Measurements from ENCODE around the gene ZNF3.
"Not testable (repeated sequence)": the region's sequence is repeated elsewhere in the genome, so short reads cannot be mapped to it uniquely, and the experiment has no call there.

The ZNF3 gene

DNA sequence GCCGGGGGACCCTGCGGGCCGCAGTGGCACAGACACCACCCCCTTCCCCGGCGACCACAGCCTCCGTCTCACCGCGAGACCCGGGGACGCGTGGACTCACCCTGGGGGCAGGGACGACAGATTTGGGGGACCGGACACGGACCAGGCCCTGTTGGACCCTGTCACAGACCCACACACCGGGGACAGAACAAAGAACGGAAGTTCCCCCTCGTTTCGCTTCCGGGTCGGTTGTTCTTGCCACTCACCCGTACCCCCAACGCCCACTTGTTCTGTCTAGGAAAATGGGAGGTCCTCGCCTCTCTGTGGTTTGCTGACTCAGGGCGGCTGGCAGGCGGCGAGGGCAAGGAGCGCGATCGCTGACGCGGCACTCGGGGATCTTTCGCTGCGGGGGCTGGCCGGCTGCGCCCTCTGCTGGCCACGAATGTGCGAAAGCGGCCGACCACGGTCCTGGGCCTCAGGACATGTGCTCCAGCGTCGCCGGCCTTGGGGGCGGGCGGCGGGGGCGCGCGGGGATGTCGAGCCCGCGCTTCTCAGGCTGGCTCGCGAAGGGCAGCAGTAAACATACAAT lies at the start of gene ZNF3:
Gene ZNF3 (minus strand): TSS at position 189 of the 568 bp plus-strand sequence. CDS start 4,366 bp downstream, outside the sequence.
- H3K27ac ChIP-seq: peak within 1 kb of the TSS; percentile 73 to 94 (median 90)
- peak within 1 kb of the TSS; percentile 68 to 97 (median 87) for H3K4me3 ChIP-seq

DNA sequence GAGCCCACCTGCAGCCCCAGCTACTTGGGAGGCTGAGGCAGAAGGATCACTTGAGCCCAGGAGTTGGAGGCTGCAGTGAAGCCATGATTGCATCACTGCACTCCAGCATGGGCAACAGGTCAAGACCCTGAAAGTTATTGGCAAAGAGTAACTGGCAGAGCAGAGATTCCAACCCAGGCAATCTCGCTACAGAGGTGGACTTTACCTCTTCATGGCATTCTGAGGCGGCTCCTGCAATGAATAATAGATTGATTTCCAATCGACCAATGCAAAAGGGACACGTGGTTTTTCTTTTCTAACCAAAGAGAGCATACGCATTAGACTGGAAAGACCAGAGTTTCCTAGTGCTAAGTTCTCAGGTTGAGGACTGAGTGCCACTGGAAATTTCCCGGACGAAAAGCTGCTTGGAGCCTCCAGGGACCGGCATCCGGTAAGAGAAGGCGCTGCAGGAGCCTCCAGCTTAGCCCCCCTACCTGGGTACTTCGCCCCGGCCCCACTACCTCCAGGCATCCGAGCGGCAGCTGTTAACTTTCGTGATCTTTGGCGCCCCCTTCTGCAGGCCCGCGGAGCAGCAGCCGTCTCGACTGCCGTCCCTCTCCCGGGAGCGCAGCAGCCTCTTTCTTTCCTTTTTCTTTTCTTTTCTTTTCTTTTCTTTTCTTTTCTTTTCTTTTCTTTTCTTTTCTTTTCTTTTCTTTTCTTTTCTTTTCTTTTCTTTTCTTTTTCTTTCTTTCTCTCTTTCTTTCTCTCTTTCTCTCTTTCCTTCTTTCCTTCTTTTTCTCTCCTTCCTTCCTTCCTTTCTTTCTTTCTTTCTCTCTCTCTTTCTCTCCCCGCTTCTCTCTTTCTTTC lies 49.3 kb upstream of the ZNF3 start:
- Histone ChIP-seq H3K27ac (peak overlapping the region in 1 of 21 experiments; percentile 7), H3K4me3 (no peak overlapping the region)

DNA sequence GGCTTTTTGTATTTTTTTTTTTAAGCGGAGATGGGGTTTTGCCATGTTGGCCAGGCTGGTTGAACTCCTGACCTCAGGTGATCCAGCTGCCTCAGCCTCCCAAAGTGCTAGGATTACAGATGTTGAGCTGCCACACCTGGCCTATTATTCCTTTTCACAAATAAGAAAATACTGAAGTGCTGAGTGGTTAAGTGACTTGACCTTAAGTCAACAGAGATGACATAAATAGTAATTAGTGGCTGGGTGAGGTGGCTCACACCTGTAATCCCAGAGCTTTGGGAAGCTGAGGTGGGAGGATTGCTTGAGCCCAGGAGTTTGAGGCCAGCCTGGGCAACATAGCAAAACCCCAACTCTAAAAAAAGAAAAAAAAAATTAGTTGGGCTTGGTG lies 48.7 kb upstream of the ZNF3 start:
- H3K27ac ChIP-seq, H3K4me3 ChIP-seq: not testable (repeated sequence)

DNA sequence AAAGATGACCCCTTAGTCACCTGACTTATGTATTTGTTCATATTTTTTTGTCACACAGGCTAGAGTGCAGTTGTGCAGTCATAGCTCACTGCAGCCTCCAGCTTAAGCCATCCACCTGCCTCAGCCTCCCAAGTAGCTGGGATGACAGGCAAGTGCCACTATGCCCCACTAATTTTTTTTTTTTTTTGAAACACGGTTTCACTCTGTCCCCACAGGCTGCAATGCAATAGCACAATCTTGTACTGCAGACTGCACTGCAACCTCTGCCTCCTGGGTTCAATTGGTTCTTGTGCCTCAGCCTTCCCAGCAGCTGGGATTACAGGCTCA lies 47.1 kb upstream of the ZNF3 start:
- Histone ChIP-seq H3K27ac (peak overlapping the region in 2 of 21 experiments; percentile 89 to 94), H3K4me3 (no peak overlapping the region)

DNA sequence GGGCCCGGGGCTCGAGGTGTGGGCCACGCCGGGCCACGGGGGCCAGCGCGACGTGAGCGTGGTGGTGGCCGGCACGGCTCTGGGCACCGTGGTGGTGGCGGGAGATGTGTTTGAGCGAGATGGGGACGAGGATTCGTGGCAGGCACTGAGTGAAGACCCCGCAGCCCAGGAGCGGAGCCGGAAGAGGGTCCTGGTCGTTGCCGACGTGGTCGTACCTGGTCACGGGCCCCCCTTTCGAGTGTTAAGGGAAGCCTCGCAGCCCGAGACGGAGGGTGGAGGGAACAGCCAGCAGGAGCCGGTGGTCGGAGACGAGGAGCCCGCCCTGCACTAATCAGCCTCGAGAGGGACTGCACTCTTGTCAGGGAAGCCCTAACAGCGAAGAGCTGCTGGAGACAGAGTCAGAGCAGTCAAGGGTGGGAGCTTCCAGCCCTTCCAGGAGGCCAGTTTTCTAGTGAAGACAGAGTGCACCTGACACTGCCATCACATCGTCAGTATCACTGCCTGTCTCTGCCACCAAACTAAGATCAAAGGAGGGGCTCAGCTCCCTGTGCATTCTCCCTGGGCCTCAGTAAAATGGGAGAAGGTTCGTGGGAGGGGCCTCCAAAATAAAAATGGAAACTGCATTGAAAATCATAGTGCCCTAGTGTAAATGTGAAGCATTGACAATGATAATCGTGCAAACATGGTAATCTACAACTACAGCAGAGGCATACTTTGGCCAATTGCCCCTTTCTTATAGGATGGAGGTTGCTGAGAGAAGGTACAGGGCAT lies 46.5 kb upstream of the ZNF3 start:
- Histone ChIP-seq H3K27ac (peak overlapping the region in 20 of 21 experiments; percentile 81 to 99 (median 95)), H3K4me3 (peak overlapping the region; percentile 60 to 93 (median 73))

DNA sequence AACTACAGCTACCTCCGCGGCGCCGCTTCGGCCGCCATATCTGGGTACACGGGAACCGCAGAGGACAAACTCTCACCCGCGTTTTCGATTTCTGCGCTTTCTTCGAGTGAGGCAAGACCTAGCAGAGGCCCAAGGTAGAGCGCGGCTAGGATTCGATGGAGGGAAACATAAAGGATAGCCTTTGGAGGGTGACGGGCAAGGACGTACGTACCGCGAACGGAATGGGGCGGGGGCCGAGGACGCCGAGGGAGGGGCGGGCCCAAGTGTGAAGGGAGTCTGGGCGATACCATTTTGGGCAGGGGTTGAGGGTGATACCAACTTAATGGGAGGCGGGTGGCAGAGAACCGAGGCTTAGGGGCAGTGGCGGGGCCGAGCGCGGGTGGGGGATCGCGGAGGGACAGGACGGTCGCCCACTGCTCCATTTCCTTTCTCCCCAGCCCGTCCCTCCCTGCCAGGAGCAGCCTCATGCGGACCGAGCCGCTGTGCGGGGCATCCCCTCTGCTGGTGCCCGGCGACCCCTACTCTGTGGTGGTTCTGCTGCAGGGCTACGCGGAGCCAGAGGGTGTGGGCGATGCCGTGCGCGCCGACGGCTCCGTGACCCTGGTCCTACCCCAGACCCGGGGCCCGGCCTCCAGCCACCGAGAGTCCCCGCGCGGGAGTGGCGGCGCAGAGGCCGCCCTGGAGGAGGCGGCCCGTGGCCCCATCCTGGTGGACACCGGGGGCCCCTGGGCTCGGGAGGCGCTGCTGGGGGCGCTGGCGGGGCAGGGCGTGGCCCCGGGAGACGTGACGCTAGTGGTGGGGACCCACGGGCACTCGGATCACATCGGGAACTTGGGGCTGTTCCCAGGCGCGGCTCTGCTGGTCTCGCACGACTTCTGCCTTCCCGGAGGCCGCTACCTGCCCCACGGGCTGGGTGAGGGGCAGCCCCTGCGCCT lies 45.7 kb upstream of the ZNF3 start, which contains the start of gene MBLAC1:
Gene MBLAC1 (plus strand): TSS at position 37 of the 935 bp plus-strand sequence. CDS start 429 bp downstream, at position 466.
- H3K27ac ChIP-seq: peak within 1 kb of the TSS; percentile 81 to 99 (median 95)
- H3K4me3 ChIP-seq: peak within 1 kb of the TSS; percentile 60 to 93 (median 73)

DNA sequence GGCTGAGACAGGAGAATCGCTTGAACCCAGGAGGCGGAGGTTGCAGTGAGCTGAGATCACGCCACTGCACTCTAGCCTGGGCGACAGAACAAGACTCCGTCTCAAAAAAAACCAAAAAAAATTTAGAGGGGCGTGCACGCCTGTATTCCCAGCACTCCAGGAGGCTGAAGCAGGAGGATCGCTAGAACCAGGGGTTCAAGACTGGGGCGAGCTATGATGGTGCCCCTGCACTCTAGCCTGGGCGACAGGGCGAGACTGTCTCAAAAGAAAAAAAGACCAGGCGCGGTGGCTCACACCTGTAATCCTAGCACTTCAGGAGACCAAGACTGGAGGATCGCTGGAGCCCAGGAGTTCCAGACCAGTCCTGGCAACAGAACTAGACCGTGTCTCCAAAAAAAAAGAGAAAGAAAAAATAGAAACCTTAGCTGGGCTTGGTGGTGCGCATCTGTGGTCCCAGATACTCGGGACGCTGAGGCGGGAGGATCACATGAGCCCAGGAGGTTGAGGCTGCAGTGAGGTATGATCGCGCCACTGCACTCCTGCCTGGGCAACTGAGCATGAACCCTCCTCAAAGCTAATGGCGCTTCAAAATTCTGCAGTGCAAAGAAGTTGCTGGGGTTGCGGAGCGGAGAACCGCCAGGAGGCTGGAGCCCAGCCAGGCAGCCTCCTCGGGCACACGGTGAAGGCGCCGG lies 44.9 kb upstream of the ZNF3 start:
- Histone ChIP-seq H3K27ac (peak overlapping the region; percentile 81 to 99 (median 95)), H3K4me3 (peak overlapping the region; percentile 60 to 93 (median 73))

DNA sequence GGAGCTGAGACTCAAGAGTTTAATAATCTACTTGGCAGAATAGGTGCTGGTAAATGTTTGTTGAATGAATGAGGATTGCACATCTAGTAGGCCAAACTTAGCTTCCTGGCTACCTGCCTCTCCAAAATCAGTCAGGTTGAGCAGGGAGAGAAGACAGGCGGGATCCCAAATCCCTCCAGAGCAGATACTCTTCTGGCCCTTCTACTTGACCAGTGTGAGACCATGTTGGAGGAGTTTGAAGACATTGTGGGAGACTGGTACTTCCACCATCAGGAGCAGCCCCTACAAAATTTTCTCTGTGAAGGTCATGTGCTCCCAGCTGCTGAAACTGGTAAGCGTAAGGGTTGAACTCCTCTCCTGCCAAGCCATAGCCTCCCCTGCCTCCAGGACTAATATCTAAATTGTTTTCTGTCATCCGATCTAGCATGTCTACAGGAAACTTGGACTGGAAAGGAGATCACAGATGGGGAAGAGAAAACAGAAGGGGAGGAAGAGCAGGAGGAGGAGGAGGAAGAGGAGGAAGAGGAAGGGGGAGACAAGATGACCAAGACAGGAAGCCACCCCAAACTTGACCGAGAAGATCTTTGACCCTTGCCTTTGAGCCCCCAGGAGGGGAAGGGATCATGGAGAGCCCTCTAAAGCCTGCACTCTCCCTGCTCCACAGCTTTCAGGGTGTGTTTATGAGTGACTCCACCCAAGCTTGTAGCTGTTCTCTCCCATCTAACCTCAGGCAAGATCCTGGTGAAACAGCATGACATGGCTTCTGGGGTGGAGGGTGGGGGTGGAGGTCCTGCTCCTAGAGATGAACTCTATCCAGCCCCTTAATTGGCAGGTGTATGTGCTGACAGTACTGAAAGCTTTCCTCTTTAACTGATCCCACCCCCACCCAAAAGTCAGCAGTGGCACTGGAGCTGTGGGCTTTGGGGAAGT lies 43.0 kb upstream of the ZNF3 start:
- Histone ChIP-seq H3K4me3 (no peak overlapping the region), H3K27ac (peak overlapping the region in 6 of 21 experiments; percentile 2 to 37 (median 15))

DNA sequence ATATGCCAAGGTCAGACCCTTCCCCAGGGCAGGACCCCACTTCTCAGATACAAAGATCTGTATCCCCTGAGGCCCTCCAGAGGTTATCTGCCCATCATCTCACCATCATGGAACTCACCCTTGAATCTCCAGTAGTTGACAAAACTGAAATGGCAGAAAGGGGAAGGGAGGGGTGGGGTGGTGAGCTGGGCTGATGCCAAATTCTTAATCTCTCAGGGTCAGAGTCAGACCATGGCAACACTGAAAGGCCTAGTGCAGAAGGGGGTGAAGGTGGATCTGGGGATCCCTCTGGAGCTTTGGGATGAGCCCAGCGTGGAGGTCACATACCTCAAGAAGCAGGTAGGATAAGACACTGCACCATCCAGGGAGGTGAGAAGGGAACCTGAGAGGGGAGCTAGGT lies 41.0 kb upstream of the ZNF3 start:
- Histone ChIP-seq H3K4me3 (no peak overlapping the region), H3K27ac (peak overlapping the region in 6 of 21 experiments; percentile 17 to 58 (median 45))

DNA sequence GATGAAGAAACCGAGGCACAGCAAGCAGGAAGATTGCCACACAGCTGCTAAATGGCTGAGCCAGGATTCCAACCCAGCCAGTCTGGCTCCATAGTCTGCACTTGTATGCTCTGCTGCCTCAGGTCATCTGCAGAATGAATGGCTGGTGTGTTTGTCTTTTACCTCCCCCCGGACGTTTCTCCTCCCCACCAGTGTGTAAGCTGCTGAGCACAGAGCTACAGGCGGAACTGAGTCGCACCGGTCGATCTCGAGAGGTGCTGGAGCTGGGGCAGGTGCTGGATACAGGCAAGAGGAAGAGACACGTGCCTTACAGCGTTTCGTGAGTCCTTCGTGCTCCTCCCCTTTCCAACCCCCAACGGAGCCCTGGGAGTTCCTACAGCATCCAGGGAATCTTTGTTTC lies 40.5 kb upstream of the ZNF3 start:
- H3K4me3 ChIP-seq: no peak overlapping the region
- H3K27ac ChIP-seq: peak overlapping the region in 6 of 21 experiments; percentile 17 to 58 (median 45)

DNA sequence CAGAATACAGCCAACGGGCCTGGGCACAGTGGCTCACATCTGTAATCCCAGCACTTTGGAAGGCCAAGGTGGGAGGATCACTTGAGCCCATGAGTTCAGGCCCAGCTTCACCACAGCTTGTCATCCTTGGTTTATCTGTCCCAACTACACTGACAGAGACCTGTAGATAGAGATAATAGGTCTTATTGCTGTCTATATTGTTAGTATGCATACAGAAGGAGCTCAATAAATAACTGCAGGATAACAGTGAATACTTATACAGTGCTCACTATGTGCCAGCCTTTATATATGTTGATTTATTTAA lies 39.2 kb upstream of the ZNF3 start:
- peak overlapping the region in 2 of 7 experiments; percentile 81 for H3K4me3 ChIP-seq
- peak overlapping the region in 17 of 21 experiments; percentile 81 to 99 (median 95) for H3K27ac ChIP-seq

DNA sequence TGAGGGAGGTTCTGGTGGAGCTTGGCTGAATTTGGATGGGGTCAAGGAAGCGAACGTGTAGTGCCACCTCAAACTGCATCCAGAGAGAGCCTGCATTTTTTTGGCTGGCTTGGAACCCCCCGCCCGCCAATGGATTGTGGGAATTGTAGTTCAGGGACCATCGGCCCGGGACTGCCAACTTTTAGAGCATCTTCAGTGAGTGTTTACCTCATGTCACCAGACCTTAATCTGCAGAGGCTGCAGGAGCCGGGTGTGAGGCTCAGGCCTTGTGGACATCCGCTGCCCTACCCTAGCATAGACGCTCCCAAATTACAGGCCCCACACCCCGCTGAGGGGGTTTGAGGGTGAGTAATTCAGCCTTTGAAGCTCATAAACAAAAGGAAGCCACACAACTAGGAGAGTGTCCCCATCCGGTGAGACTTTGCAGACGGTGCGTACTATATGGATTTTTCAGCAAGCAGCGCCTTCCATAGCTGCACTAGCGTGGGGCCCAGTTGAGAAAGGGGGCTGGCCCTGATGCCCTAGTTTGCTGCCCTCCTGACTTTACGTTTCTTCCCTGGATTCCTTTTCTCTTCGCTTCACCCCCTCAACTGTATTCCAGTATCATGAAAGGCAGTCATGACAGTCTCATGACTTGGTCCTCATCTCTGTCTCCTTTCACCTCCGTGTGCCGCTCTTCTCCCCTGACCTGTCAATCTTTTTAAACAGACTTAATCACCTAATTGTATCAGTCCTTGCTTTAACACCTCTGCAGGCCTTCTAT lies 38.6 kb upstream of the ZNF3 start:
- Histone ChIP-seq H3K4me3 (peak overlapping the region; percentile 56 to 85 (median 81)), H3K27ac (peak overlapping the region; percentile 81 to 99 (median 95))

DNA sequence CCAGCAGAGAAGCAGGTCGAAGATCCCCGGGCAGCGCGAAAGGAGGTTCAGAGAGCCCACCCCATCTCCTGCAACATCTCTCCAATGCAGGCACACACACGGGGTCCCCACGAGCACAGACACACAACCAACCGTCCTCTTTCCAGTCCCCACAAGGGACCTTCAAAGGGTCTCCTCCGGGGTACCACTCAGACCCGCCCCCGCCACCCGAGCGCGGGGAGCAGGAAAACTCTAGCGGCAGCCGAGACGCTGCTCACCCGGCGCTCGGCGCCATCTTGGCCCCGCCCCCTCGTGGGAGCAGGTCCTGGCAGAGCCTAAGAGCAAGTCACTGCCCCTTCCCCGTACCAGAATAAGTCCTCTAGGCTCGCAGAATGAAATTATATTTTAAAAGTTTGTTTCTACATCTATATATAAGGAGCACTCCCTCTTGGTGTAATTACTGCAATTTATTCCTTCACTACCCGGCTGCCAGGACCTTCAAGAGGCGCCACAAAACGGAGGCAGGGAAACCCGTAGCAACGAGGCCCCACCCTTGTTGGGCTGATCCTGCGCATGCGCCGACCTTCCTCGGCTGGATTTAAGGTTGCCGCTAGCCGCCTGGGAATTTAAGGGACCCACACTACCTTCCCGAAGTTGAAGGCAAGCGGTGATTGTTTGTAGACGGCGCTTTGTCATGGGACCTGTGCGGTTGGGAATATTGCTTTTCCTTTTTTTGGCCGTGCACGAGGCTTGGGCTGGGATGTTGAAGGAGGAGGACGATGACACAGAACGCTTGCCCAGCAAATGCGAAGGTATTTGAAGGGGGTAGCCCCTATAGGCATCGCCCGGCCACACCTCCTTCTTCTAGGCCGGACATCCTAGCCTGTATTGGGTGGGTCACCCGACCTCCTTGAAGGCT lies 37.8 kb upstream of the ZNF3 start, which contains the start of the genes CNPY4 and TAF6:
Gene CNPY4 (plus strand): TSS at position 563 of the 898 bp plus-strand sequence. CDS start 111 bp downstream, at position 674.
Gene TAF6 (minus strand): TSS at position 287 of the 898 bp plus-strand sequence. CDS start 5,149 bp downstream, outside the sequence.
- Histone ChIP-seq H3K27ac (peak within 1 kb of the TSS; percentile 81 to 99 (median 95)), H3K4me3 (peak within 1 kb of the TSS; percentile 56 to 85 (median 81))

DNA sequence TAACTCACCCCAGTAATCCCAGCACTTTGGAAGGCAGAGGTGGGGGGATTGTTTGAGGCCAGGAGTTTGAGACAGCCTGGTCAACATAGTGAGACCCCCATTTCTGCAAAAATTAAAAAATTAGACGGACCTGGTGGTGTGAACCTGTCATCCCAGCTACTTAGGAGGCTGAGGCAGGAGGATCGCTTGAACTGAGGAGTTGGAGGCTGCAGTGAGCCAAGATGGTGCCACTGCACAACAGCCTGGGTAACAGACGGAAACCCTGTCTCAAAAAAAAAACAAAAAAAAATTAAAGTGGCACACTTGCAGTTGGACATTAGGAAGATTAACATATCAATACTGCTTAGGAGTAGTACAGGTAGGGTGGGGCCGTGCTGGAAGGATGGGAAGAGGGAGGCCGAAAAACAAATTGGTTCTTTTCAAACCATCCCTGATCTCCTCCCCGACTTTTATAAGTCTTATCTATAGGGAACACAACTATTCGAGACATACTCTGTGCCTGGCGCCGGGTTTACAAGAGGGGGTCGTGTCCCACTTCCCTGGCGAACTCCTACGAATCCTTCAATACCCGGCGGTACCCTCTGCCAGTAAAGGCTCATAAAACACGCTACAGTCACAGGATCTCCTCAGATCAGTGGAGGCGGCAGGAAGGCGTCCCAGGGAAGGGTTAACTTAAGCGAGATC lies 37.0 kb upstream of the ZNF3 start:
- H3K4me3 ChIP-seq: peak overlapping the region; percentile 56 to 85 (median 81)
- peak overlapping the region in 20 of 21 experiments; percentile 81 to 99 (median 95) for H3K27ac ChIP-seq

DNA sequence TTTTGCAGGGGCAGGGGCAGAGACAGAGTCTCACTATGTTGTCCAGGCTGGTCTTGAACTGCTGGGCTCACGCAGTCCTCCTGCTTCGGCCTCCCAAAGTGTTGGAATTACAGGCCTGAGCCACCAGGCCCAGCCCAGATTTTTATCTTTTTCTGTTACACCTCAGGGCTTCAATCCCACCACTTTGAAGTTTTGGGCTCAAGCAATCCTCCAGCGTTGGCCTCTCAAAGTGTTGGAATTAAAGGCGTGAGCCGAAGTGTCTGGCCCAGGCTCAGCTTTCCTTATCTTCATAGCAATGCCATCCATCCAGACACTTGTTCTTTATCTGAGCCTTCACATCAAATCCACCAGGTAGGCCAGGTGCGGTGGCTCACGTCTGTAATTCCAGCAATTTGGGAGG lies 33.5 kb upstream of the ZNF3 start:
- no peak overlapping the region for H3K4me3 ChIP-seq

More for the DNA sequence above, 33.5 kb upstream of the ZNF3 start:
- H3K27ac ChIP-seq: no peak overlapping the region

Data from skin epidermis (tissue), 12 donors.